Measurements from ENCODE around the gene BRD4. TPM values are rescaled to one million over a fixed set of nuclear protein-coding genes. Genes with fewer than 3 reads are reported as not detected.

The BRD4 gene
- polyA plus RNA-seq, 3 donors = 3.7 to 19.2 (median 4.2) TPM

GRCh38 chr19:15260939-15261338 lies 71.4 kb downstream of the BRD4 start:
- H3K4me2 ChIP-seq (replicated peaks; ENCODE audit: extremely low read depth, low read length, poor library complexity, severe bottlenecking) = no peak overlapping the region
- H4K20me1 ChIP-seq (ENCODE audit: insufficient read depth, low read length) = peaks cover 100% of the 10 kb centered on the region
- no peak for DNase-seq
- no peaks in the 10 kb centered on the region for H3K4me1 Mint-ChIP-seq
- 92% methylated on average over 8 of the region's 8 CpGs for WGBS (ENCODE audit: insufficient coverage)
- H3K36me3 ChIP-seq (replicated peaks in 1 of 2; ENCODE audit: control insufficient read depth in 1 of 2, insufficient read depth in 2 of 2, low read length in 2 of 2) = peaks cover 95 to 100% of the 10 kb centered on the region in 2 donors
- peaks cover 87 to 97% of the 10 kb centered on the region in 2 donors for H3K36me3 Mint-ChIP-seq
- H3K27me3 ChIP-seq (ENCODE audit: control insufficient read depth in 2 of 2, insufficient read depth in 2 of 2, low read length in 2 of 2) = no peaks in the 10 kb centered on the region
- H3K27ac ChIP-seq (ENCODE audit: low read depth in 1 of 2, low read length in 2 of 2) = peak overlapping the region in 1 of 2 donors; percentile 42
- no peaks in the 10 kb centered on the region for H3K4me1 ChIP-seq (ENCODE audit: control insufficient read depth in 1 of 2, insufficient read depth in 2 of 2, low read length in 2 of 2)
- peaks cover 45% of the 10 kb centered on the region for H3K79me2 ChIP-seq (ENCODE audit: insufficient read depth, low read length)
- no peak overlapping the region for H3K9ac ChIP-seq (ENCODE audit: insufficient read depth, low read length, poor library complexity, severe bottlenecking)
- intact Hi-C loops (cut with micrococcal nuclease) = loop anchor here (5.0 to 10.0 kb wide), 3 partner anchors 114 to 296 kb away; partner anchors contain the start of gene AKAP8 (in 2 of the 2)
- H3K9me3 ChIP-seq (replicated peaks in 1 of 2; ENCODE audit: control insufficient read depth in 1 of 2, insufficient read depth in 1 of 2, low read length in 2 of 2) = no peaks in the 10 kb centered on the region
- no peak overlapping the region for H2AFZ ChIP-seq (ENCODE audit: insufficient read depth, low read depth, low read length, poor library complexity, severe bottlenecking)
- no peak overlapping the region for H3K4me3 ChIP-seq (replicated peaks in 1 of 3; ENCODE audit: low read depth in 2 of 3, low read length in 3 of 3)
- no peaks in the 10 kb centered on the region for H3K27me3 Mint-ChIP-seq (ENCODE audit: low read depth in 3 of 3)
- no peaks in the 10 kb centered on the region for H3K9me3 Mint-ChIP-seq
- TF ChIP-seq, protein P1, sequence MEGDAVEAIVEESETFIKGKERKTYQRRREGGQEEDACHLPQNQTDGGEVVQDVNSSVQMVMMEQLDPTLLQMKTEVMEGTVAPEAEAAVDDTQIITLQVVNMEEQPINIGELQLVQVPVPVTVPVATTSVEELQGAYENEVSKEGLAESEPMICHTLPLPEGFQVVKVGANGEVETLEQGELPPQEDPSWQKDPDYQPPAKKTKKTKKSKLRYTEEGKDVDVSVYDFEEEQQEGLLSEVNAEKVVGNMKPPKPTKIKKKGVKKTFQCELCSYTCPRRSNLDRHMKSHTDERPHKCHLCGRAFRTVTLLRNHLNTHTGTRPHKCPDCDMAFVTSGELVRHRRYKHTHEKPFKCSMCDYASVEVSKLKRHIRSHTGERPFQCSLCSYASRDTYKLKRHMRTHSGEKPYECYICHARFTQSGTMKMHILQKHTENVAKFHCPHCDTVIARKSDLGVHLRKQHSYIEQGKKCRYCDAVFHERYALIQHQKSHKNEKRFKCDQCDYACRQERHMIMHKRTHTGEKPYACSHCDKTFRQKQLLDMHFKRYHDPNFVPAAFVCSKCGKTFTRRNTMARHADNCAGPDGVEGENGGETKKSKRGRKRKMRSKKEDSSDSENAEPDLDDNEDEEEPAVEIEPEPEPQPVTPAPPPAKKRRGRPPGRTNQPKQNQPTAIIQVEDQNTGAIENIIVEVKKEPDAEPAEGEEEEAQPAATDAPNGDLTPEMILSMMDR (IDR thresholded peaks at IDR 0.05) = peak; percentile 50
- H3K4me3 Mint-ChIP-seq = no peak overlapping the region
- H3K27ac Mint-ChIP-seq = peak overlapping the region in 3 of 7 donors; percentile 21 to 50 (median 49)

- DNase-seq = no peak
- no peak overlapping the region for H3K4me2 ChIP-seq (replicated peaks; ENCODE audit: extremely low read depth, low read length, poor library complexity, severe bottlenecking)
- H3K4me3 ChIP-seq (replicated peaks in 1 of 3; ENCODE audit: low read depth in 2 of 3, low read length in 3 of 3) = no peak overlapping the region
- H3K4me1 ChIP-seq (ENCODE audit: control insufficient read depth in 1 of 2, insufficient read depth in 2 of 2, low read length in 2 of 2) = no peaks in the 10 kb centered on the region
- H3K36me3 ChIP-seq (replicated peaks in 1 of 2; ENCODE audit: control insufficient read depth in 1 of 2, insufficient read depth in 2 of 2, low read length in 2 of 2) = peaks cover 96 to 100% of the 10 kb centered on the region in 2 donors
- H3K9ac ChIP-seq (ENCODE audit: insufficient read depth, low read length, poor library complexity, severe bottlenecking) = no peak overlapping the region
- Mint-ChIP-seq H3K9me3 (no peaks in the 10 kb centered on the region), H3K4me3 (no peak overlapping the region), H3K27me3 (ENCODE audit: low read depth in 3 of 3) (no peaks in the 10 kb centered on the region), H3K27ac (peak overlapping the region in 2 of 7 donors; percentile 33 to 78), H3K36me3 (peaks cover 91 to 98% of the 10 kb centered on the region in 2 donors), H3K4me1 (no peaks in the 10 kb centered on the region)
- no peak overlapping the region for H2AFZ ChIP-seq (ENCODE audit: insufficient read depth, low read depth, low read length, poor library complexity, severe bottlenecking)
- peak overlapping the region in 1 of 2 donors; percentile 42 for H3K27ac ChIP-seq (ENCODE audit: low read depth in 1 of 2, low read length in 2 of 2)
- H3K79me2 ChIP-seq (ENCODE audit: insufficient read depth, low read length) = peaks cover 42% of the 10 kb centered on the region
- intact Hi-C loops (cut with micrococcal nuclease) = loop anchor here (5.0 to 10.0 kb wide), 3 partner anchors 115 to 297 kb away; partner anchors contain the start of gene AKAP8 (in 2 of the 2)
- TF ChIP-seq, protein P1 (IDR thresholded peaks at IDR 0.05) = no peak
- 93% methylated on average over 3 of the region's 5 CpGs for whole genome bisulfite sequencing (ENCODE audit: insufficient coverage)
- no peaks in the 10 kb centered on the region for H3K9me3 ChIP-seq (replicated peaks in 1 of 2; ENCODE audit: control insufficient read depth in 1 of 2, insufficient read depth in 1 of 2, low read length in 2 of 2)
- peaks cover 100% of the 10 kb centered on the region for H4K20me1 ChIP-seq (ENCODE audit: insufficient read depth, low read length)
- H3K27me3 ChIP-seq (ENCODE audit: control insufficient read depth in 2 of 2, insufficient read depth in 2 of 2, low read length in 2 of 2) = no peaks in the 10 kb centered on the region
Measured at GRCh38 chr19:15259907-15260306, 72.4 kb downstream of the BRD4 start.
